ENCODE data around the gene SACS. TPM values are rescaled to one million over a fixed set of nuclear protein-coding genes. Genes with fewer than 3 reads are reported as not detected.
A peak's percentile ranks its signal among the peaks of the same experiment; 100 is the strongest.

The SACS gene
- total and polyA plus RNA-seq, 2 of the 8 experiments (the other 6 are each of a cell fraction or from before 2014, with no cell fraction given), result 11.0 to 54.2 TPM

DNA sequence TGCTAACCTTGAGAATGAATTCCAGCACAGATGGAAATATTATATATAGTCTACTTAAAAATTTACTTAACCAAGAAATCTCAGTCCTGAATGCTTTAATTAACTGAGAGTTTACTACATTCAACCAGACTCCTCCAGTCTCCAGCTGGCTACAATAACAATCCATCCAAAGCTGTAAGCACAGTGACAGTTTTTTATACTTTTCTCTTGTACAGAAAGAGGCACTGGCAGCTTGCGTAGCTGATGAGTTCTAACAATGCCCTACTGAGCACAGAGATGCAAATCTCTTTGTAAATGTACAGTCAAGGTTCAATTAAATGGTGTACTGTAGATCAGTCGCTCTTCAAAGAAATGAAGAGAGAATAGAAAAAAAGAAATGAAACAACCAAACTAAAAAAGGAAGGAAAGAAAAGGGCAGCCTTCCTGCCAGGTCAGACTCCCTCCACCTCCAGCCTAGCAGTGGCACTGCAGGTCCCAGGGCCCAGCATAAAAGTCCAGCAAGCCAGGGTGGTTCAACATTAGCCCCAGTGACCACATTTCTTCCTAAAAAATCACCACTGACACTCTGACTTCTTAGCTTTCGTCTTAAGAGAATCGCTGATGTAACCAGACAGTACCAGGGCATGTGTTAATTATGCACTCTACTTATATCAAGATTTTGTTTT lies 88.4 kb downstream of the SACS start:
- Histone ChIP-seq H4K20me1 (replicated peaks in 1 of 2; ENCODE audit: control insufficient read depth in 1 of 2, insufficient read depth in 2 of 2, low read length in 2 of 2) (peaks cover 2 to 3% of the 10 kb centered on the region in 2 experiments), H2BK12ac (ENCODE audit: low read depth, low read length) (no peak overlapping the region), H3K79me2 (ENCODE audit: control insufficient read depth in 1 of 2, insufficient read depth in 2 of 2, low read length in 2 of 2) (peaks cover 3 to 12% of the 10 kb centered on the region in 2 experiments; a peak in 1 of 4 replicates), H3K79me1 (ENCODE audit: low read depth, low read length) (peaks cover 2% of the 10 kb centered on the region; the same call in 1 of the 2 replicates), H2BK5ac (ENCODE audit: low read depth, low read length) (no peak overlapping the region), H2BK20ac (ENCODE audit: low read length) (no peak overlapping the region), H2BK120ac (replicated peaks; ENCODE audit: low read depth, low read length) (no peak overlapping the region), H3K23me2 (ENCODE audit: low read depth, low read length) (no peaks in the 10 kb centered on the region), H3K27me3 (replicated peaks in 1 of 4; ENCODE audit: control insufficient read depth in 3 of 4, extremely low read depth in 1 of 4, insufficient read depth in 3 of 4, low read length in 3 of 4) (no peaks in the 10 kb centered on the region), H4K5ac (ENCODE audit: insufficient read length, low read depth, low read length) (no peak overlapping the region), H3K4me2 (ENCODE audit: insufficient read depth in 1 of 2, low read depth in 2 of 2, low read length in 2 of 2) (no peak overlapping the region), H2AFZ (ENCODE audit: low read length) (no peak overlapping the region), H3K4ac (replicated peaks; ENCODE audit: insufficient read length, low read depth, low read length) (no peak overlapping the region), H3K4me1 (replicated peaks in 1 of 4; ENCODE audit: control insufficient read depth in 3 of 4, insufficient read depth in 4 of 4, low read length in 3 of 4) (no peaks in the 10 kb centered on the region), H3K27ac (ENCODE audit: low read depth, low read length) (no peak overlapping the region), H3K18ac (ENCODE audit: extremely low read depth, low read length) (no peak overlapping the region), H3K23ac (ENCODE audit: insufficient read length) (no peak overlapping the region), H4K8ac (ENCODE audit: extremely low read depth, insufficient read depth, low read length) (no peak overlapping the region), H2BK15ac (ENCODE audit: low read length) (no peak overlapping the region), H3K9me3 (ENCODE audit: insufficient read depth in 2 of 2, low read depth in 1 of 2, low read length in 1 of 2) (peaks cover 10 to 17% of the 10 kb centered on the region in 2 experiments; a peak in 3 of 4 replicates), H3K14ac (ENCODE audit: insufficient read length) (no peak overlapping the region), H3K4me3 (ENCODE audit: extremely low read depth in 1 of 4, insufficient read depth in 2 of 4, low read depth in 3 of 4, low read length in 4 of 4) (no peak overlapping the region), H3K9ac (replicated peaks in 1 of 4; ENCODE audit: extremely low read depth in 1 of 4, low read depth in 3 of 4, low read length in 3 of 4) (peak overlapping the region in 1 of 4 experiments; percentile 34; a peak in 1 of 7 replicates), H4K91ac (replicated peaks; ENCODE audit: insufficient read length, low read length) (no peak overlapping the region), H2AK5ac (ENCODE audit: low read depth, low read length) (no peak overlapping the region), H3K36me3 (ENCODE audit: control insufficient read depth in 2 of 4, insufficient read depth in 4 of 4, low read length in 3 of 4) (peaks cover 4 to 36% (median 22%) of the 10 kb centered on the region in 4 experiments; a peak in 7 of 8 replicates), H3K56ac (replicated peaks; ENCODE audit: insufficient read length, low read depth, low read length) (no peak overlapping the region)
- ChIA-PET CTCF (ENCODE audit: partially characterized antibody) (no interaction called here), POLR2A (ENCODE audit: partially characterized antibody) (no interaction called here)
- 85% methylated on average over 4 of the region's 4 CpGs; no CpG with 5 or more reads in 1 of the 2 experiments for WGBS, 2 experiments (ENCODE audit: extremely low coverage in 1 of 2, insufficient coverage in 1 of 2, insufficient read length in 1 of 2, insufficient replicate concordance in 2 of 2, low coverage in 1 of 2, low lambda C conversion rate in 2 of 2, missing lambda C conversion rate in 1 of 2)
- no peak for DNase-seq (ENCODE audit: low read depth in 1 of 2, low spot score in 2 of 2)
- FAIRE-seq, result no peak
- TF ChIP-seq PHF8 (conservative IDR thresholded peaks at IDR 0.05; ENCODE audit: low read depth, low read length) (no peak), CBX5 (IDR thresholded peaks at IDR 0.05; ENCODE audit: low read depth, low read length) (no peak), TEAD4 (IDR thresholded peaks at IDR 0.05; ENCODE audit: low read depth, low read length) (no peak)

Data from H1 (cell line).